ENCODE data around the gene RASSF1. TPM values are rescaled to one million over a fixed set of nuclear protein-coding genes. Genes with fewer than 3 reads are reported as not detected.
A peak's percentile ranks its signal among the peaks of the same experiment; 100 is the strongest.

RASSF1 gene
- total RNA-seq, 1 donor from 2014 or later, result 68.3 TPM

DNA sequence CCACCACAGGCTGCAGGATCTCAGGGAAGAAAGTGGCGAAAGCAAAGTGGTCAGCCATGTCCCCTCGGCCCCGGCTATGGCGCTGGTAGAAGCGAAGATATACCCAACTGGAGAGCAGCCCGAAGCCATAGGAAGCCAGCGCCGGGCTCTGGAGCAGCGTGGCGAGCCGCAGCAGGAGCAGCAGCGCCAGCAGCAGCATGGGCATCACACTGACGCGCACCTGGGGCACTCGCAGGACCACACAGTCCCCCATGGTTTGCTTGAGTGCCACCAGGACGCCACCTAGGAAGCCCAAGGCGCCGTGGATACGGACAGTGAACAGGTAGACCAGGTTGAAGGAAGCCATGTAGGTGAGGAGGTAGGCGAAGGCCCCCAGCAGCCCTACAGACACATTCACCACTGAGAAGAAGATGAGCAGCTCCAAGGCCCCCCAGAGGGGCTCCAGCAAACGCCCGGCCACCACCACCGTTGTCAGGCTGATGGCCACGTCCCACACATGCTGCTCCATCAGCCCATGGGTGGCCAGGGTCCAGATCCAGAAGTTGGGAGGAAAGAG, 17.8 kb upstream of the RASSF1 start:
- peaks cover 33% of the 10 kb centered on the region for H3K36me3 Mint-ChIP-seq (ENCODE audit: low read depth)
- no peak for DNase-seq
- H3K9me3 Mint-ChIP-seq, result no peaks in the 10 kb centered on the region
- H3K27ac Mint-ChIP-seq, result peak overlapping the region; percentile 81
- H3K27me3 Mint-ChIP-seq, result no peaks in the 10 kb centered on the region
- intact Hi-C loops (cut with micrococcal nuclease), result loop anchor here (2.0 to 5.0 kb wide), 2 partner anchors 22 to 1029 kb away; partner anchors contain the start of gene MANF
- peaks cover 35% of the 10 kb centered on the region for H3K4me1 Mint-ChIP-seq
- H3K4me3 Mint-ChIP-seq, result peak overlapping the region; percentile 98

DNA sequence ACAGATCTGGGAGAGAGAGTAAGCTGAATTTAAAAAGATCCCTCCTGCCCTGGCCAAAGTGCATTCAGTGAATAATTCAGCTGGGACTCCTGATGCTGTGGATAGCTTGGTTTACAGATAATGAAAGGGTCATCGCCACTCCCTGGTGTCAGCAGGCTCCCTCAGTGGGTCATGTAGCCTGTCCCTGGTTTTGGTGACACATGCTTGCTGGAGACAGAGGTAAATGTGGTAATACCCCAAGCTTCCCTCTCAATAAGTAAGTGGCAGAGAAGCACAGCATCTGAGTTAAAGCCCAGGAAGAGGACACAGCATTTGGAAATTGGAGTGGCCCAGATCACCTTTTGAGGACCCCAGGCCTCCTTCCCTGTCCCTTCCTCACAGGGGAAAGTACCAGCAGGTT, 16.8 kb upstream of the RASSF1 start:
- no peaks in the 10 kb centered on the region for H3K27me3 Mint-ChIP-seq
- DNase-seq, result no peak
- peaks cover 33% of the 10 kb centered on the region for H3K36me3 Mint-ChIP-seq (ENCODE audit: low read depth)
- H3K27ac Mint-ChIP-seq, result peak overlapping the region; percentile 20
- no peaks in the 10 kb centered on the region for H3K9me3 Mint-ChIP-seq
- intact Hi-C loops (cut with micrococcal nuclease), result loop anchor here (5.0 kb wide), 1 partner anchor 1030 kb away; the partner anchor contains the start of gene MANF
- peak overlapping the region; percentile 98 for H3K4me3 Mint-ChIP-seq
- peaks cover 34% of the 10 kb centered on the region for H3K4me1 Mint-ChIP-seq

DNA sequence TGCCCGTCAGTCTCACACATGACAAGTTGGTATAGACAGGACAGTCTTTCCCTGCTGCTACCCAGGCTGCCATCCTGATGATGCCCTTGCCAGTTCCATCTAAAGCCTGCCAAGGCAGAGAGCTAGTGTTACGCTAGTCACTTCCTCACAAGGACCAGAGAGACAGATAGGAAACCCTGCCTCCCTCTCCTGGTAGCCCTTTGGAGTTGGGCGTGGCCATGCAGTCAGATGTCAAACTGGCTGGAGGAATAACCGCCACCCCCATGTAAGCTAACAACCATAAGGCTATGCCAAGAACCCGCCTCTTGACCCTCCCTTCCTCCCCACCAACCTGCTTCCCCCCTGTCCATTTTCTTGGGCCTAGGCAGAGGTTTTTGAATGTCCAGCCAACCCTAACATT, 15.9 kb upstream of the RASSF1 start:
- peaks cover 37% of the 10 kb centered on the region for H3K36me3 Mint-ChIP-seq (ENCODE audit: low read depth)
- no peak for DNase-seq

DNA sequence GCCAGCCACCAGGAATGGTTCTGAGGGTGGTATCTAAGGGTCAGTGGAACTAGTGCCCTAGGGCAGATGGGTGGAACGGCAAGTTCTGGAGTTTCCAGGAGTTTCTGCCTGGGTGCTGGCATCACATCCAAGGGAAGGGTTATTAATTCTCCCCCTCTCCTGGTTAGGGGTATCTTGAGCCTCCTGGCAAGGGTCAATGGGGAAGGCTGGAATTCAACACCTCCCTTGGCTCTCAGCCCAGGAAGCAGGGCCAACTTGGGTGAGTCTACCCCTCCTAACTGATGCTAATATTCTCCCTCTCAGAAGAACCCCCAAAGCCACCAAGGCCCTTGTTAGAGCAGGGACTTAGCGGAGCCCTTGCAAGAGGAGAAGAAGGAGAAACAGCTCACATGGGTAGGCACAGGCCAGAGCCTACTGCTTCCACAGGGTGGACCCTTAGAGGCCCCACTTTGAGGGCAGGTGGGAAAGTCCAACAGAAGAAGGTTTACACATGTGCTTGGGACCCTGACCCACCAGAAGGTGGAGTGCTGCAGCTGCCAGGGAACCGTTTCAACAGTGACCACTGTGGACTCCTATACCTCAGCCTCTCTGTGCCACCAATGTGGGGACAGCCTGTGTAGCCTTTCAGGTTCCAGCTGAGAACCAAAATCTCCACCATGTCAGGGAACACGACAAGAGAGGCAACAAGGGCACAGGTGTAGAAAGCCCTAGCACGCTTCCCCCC, 15.4 kb upstream of the RASSF1 start:
- H3K4me1 Mint-ChIP-seq, result peaks cover 44% of the 10 kb centered on the region
- no peak overlapping the region for H3K27ac Mint-ChIP-seq
- DNase-seq, result no peak
- intact Hi-C loops (cut with micrococcal nuclease), result loop anchor here (5.0 kb wide), 1 partner anchor 1031 kb away; the partner anchor contains the start of gene MANF
- H3K4me3 Mint-ChIP-seq, result peak overlapping the region; percentile 98
- H3K9me3 Mint-ChIP-seq, result no peaks in the 10 kb centered on the region
- H3K36me3 Mint-ChIP-seq (ENCODE audit: low read depth), result peaks cover 39% of the 10 kb centered on the region
- no peaks in the 10 kb centered on the region for H3K27me3 Mint-ChIP-seq

More for the DNA sequence above, 15.9 kb upstream of the RASSF1 start:
- Mint-ChIP-seq H3K4me1 (peaks cover 39% of the 10 kb centered on the region), H3K27me3 (no peaks in the 10 kb centered on the region), H3K9me3 (no peaks in the 10 kb centered on the region), H3K27ac (no peak overlapping the region), H3K4me3 (peak overlapping the region; percentile 98)
- intact Hi-C loops (cut with micrococcal nuclease), result loop anchor here (5.0 kb wide), 1 partner anchor 1031 kb away; the partner anchor contains the start of gene MANF

DNA sequence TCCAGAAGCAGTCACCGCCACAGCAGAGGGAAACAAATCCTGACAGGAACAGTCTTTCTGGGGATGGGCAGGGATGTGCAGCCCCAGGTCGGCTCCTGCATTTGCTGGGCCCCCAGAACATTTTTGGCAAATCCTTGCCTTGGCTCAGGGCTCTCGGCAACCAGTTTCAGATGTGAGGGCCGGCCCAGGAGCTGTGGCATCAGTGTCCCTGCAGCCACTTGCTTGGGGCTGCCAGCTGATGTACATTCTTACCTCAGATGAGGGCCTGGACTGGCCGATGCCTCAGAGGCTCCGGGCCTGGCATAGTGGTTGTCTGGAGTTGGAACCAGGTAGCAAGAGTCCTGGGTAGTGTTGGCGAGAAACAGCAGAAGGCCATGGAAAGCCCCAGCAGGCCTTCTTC, 14.2 kb upstream of the RASSF1 start:
- Mint-ChIP-seq H3K4me3 (no peak overlapping the region), H3K9me3 (no peaks in the 10 kb centered on the region), H3K27me3 (no peaks in the 10 kb centered on the region), H3K4me1 (peaks cover 50% of the 10 kb centered on the region), H3K36me3 (ENCODE audit: low read depth) (peaks cover 44% of the 10 kb centered on the region), H3K27ac (no peak overlapping the region)
- intact Hi-C loops (cut with micrococcal nuclease), result loop anchor here (5.0 kb wide), 1 partner anchor 1032 kb away; the partner anchor contains the start of gene MANF
- DNase-seq, result no peak

DNA sequence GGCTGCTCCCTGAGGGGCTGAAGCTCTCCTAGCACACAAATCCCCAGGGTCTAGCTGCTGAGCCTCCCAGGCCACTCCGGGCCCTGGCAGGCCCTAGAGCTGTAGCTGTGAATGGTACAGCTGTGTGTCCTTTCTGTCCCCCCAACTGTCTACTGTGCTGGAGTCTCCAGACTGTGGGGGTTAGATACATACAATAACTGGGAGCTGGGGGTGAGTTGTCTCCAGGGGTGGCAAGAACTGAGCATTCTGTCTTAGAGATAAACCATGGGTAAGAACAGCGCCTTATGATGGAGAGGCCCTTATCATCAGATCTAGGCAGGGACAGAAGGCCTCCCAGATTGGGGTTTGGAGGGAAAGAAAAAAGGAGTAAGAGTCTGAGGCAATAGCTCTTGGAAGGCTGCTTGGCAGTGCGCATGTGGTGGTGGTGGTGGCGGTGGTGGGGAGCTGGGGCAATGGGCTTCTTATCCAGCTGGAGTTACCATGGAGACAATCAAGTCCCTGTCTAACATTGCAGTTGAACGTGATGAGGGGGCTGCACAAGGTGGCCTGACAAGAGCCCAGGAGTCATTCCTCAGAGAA, 13.6 kb upstream of the RASSF1 start:
- Mint-ChIP-seq H3K36me3 (ENCODE audit: low read depth) (peaks cover 44% of the 10 kb centered on the region), H3K4me3 (no peak overlapping the region), H3K27me3 (no peaks in the 10 kb centered on the region), H3K27ac (no peak overlapping the region), H3K4me1 (peaks cover 46% of the 10 kb centered on the region), H3K9me3 (no peaks in the 10 kb centered on the region)
- no peak for DNase-seq
- intact Hi-C loops (cut with micrococcal nuclease), result no loop called here

DNA sequence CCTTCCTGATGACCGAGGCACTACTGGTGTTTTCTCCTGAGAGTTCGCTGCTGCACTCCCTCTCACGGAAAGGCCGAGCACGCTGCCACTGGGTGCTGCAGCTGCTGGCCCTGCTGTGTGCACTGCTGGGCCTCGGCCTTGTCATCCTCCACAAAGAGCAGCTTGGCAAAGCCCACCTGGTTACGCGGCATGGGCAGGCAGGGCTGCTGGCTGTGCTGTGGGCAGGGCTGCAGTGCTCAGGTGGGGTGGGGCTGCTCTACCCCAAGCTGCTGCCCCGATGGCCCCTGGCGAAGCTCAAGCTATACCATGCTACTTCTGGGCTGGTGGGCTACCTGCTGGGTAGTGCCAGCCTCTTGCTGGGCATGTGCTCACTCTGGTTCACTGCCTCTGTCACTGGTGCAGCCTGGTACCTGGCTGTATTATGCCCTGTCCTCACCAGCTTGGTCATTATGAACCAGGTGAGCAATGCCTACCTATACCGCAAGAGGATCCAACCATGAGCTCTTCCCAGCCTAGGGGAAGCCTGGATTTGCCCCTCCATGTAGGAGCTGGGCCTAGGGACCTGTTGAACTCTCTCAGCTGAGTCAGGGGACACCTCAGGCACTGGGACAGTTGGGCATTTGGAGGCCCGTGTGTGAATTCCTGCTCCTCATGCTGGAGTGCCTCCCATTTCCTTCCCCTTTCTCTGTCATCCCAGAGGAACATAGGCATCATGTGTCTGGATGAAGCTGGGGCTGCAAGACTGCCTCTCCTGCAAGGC, 12.8 kb upstream of the RASSF1 start:
- intact Hi-C loops (cut with micrococcal nuclease), result no loop called here
- H3K27ac Mint-ChIP-seq, result no peak overlapping the region
- DNase-seq, result no peak
- no peak overlapping the region for H3K4me3 Mint-ChIP-seq
- peaks cover 48% of the 10 kb centered on the region for H3K4me1 Mint-ChIP-seq
- H3K9me3 Mint-ChIP-seq, result no peaks in the 10 kb centered on the region
- H3K27me3 Mint-ChIP-seq, result no peaks in the 10 kb centered on the region
- H3K36me3 Mint-ChIP-seq (ENCODE audit: low read depth), result peaks cover 48% of the 10 kb centered on the region

DNA sequence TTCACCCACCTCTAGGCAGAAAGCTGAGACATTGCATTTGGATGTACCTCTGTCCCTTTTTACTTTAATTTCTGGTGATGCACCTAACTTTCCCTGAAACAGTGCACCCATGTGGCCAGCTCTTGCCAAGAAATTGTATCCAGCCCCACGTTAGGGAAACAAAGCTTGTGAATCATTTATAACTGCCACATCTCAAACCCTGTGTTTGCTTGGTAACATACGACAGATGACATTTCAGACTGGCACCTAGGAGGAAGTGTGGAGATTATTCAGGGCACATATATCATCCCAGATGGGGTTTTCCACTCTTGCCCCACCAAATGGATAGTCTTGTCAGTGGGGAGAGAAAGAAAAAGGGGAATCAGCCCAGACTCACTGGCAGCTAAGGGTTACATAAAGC, 12.1 kb upstream of the RASSF1 start:
- intact Hi-C loops (cut with micrococcal nuclease), result no loop called here
- Mint-ChIP-seq H3K27ac (no peak overlapping the region), H3K4me1 (peaks cover 46% of the 10 kb centered on the region), H3K36me3 (ENCODE audit: low read depth) (peaks cover 49% of the 10 kb centered on the region), H3K27me3 (no peaks in the 10 kb centered on the region), H3K9me3 (no peaks in the 10 kb centered on the region), H3K4me3 (no peak overlapping the region)
- no peak for DNase-seq

DNA sequence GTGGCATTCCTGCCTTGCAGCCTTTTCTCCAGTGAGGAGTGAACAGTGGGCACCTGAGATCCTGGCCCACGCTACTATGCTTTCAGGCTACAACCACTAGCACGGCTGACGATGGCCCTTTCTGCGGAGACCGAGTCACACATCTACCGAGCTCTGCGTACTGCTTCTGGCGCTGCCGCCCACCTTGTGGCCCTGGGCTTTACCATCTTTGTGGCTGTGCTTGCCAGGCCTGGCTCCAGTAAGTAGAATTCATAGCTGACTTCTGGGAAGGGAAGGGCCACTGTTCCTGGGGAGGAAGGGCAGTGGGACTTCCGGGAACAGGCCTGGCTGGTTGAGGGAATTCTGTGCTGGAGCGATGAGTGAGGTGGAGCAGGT, 10.7 kb upstream of the RASSF1 start:
- H3K27me3 Mint-ChIP-seq, result no peaks in the 10 kb centered on the region
- no peaks in the 10 kb centered on the region for H3K9me3 Mint-ChIP-seq
- H3K4me1 Mint-ChIP-seq, result peaks cover 37% of the 10 kb centered on the region
- H3K36me3 Mint-ChIP-seq (ENCODE audit: low read depth), result peaks cover 41% of the 10 kb centered on the region
- H3K4me3 Mint-ChIP-seq, result peak overlapping the region; percentile 95
- DNase-seq, result no peak
- intact Hi-C loops (cut with micrococcal nuclease), result loop anchor here (1.0 to 2.0 kb wide), 4 partner anchors 8 to 217 kb away; partner anchors contain the start of genes HEMK1, HYAL3, NAA80 and TMEM115
- peak overlapping the region; percentile 97 for H3K27ac Mint-ChIP-seq

DNA sequence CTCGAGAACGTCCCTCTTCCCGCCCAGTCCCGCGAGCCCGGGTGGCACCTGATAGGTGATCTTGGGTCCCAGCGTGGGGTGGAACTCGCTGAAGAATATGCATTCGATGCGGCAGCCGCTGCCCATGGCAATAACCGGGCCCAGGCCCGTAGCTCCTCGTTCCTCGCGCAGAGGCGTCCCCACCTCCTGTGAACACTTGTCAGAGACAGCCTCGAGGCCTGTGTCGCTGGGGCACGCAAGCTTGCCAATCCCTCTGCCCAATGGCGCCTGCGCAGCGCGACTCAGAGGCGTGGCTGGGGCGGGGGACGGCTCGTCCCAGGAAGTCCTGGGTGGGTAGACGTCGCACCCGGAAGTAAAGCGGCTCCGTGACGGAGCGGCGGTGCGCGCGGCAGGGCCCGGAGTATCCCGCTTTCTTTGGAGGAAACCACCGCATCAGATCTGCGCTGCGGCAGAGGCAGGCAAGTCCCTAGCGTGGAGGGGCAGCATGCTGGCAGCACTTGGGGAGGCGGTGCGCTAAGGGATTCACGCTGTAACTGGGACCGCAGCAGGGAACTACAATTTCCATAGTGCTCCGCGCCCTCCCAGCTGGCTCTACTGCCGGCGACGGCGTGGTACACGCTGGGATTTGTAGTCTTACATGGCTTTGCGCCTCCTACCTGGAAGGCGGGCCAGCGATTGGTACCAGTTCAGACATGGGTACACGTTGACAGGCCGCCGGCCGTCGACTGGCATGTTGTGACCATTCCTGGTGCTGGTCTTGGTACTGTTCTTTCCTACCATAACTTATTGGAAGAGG, 10.1 kb upstream of the RASSF1 start, which contains the start of the genes CYB561D2 and NPRL2:
Gene CYB561D2 (plus strand): TSS at position 336 of the 796 bp plus-strand sequence. CDS start 572 bp downstream, outside the sequence.
Gene NPRL2 (minus strand): TSS at position 249 of the 796 bp plus-strand sequence. CDS start 123 bp downstream, at position 126.
- Mint-ChIP-seq H3K4me1 (peaks cover 40% of the 10 kb centered on the region), H3K36me3 (ENCODE audit: low read depth) (peaks cover 40% of the 10 kb centered on the region), H3K27me3 (no peaks in the 10 kb centered on the region), H3K4me3 (peak within 1 kb of the TSS; percentile 95), H3K27ac (peak within 1 kb of the TSS; percentile 97), H3K9me3 (no peaks in the 10 kb centered on the region)
- peak; percentile 100 for DNase-seq
- intact Hi-C loops (cut with micrococcal nuclease), result loop anchor here (1.0 to 2.0 kb wide), 5 partner anchors 9 to 218 kb away; partner anchors contain the start of genes HEMK1, HYAL3, NAA80 and RASSF1

DNA sequence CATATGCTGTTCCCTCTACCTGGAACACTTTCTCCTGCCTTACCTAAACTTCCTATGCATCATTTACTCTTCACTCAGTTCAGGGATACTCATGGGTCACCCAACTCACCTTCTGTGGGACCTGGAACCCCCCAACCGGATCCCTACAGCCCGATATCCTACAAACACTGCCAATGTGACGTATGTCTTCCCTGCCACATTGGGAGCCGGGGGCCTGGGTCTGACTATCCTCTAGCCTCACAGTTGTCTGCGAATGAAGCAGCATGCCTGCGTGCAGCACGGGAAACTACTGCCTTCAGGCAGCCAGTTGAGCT, 9.5 kb upstream of the RASSF1 start:
- no peaks in the 10 kb centered on the region for H3K27me3 Mint-ChIP-seq

DNA sequence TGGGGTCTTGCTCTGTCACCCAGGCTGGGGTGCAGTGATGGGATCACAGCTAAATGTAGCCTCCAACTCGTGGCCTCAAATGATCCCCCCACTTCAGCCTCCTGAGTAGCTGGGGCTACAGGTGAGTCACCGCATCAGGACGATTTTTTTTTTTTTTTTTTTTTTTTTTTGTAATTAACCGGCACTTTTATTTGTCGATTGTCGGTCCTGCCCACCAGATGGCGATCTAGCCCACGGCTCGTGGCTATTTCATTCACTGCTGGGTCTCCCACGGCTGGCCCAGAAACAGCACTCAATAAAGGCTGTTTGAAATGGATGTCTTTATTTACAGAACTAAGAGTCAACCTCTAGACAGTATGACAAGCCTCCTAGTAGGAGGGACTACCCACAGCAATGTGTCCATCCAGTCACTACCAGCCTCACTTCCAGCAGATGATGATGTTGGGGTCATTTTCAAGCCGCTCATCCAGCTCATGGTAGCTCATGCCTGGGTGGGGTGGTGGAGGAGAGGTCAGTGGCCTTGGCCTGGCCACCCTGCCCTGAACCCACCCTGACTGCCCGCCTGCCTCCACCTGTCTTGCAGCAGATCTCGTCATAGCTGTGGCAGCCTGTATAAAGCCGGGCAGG, 6.7 kb upstream of the RASSF1 start:
- H3K9me3 Mint-ChIP-seq, result no peaks in the 10 kb centered on the region

More for the DNA sequence above, 9.5 kb upstream of the RASSF1 start:
- Mint-ChIP-seq H3K4me3 (peak overlapping the region; percentile 95), H3K27ac (peak overlapping the region; percentile 97), H3K4me1 (peaks cover 41% of the 10 kb centered on the region), H3K9me3 (no peaks in the 10 kb centered on the region), H3K36me3 (ENCODE audit: low read depth) (peaks cover 35% of the 10 kb centered on the region)
- DNase-seq, result no peak
- intact Hi-C loops (cut with micrococcal nuclease), result loop anchor here (1.0 to 2.0 kb wide), 4 partner anchors 10 to 219 kb away; partner anchors contain the start of genes HEMK1, HYAL3, NAA80 and RASSF1

More for the DNA sequence above, 6.7 kb upstream of the RASSF1 start:
- H3K27ac Mint-ChIP-seq, result no peak overlapping the region
- peaks cover 26% of the 10 kb centered on the region for H3K36me3 Mint-ChIP-seq (ENCODE audit: low read depth)
- intact Hi-C loops (cut with micrococcal nuclease), result loop anchor here (1.0 kb wide), 1 partner anchor 195 kb away; no protein-coding TSS in a partner anchor
- H3K4me1 Mint-ChIP-seq, result peaks cover 44% of the 10 kb centered on the region
- H3K27me3 Mint-ChIP-seq, result no peaks in the 10 kb centered on the region
- no peak overlapping the region for H3K4me3 Mint-ChIP-seq
- peak; percentile 91 for DNase-seq
